ENCODE measurements around the gene PRMT6.
"Not testable (repeated sequence)": the region's sequence is repeated elsewhere in the genome, so short reads cannot be mapped to it uniquely, and the experiment has no call there.

The PRMT6 gene

GRCh38 chr1:107056426-107057196, at the start of gene PRMT6:
Gene PRMT6 (plus strand): TSS chr1:107056674. CDS start chr1:107056716, 42 bp downstream.
- DNase-seq (ENCODE audit: low read depth, low spot score): peak; percentile 70

GRCh38 chr1:107009281-107009680, 47.2 kb upstream of the PRMT6 start:
- DNase-seq (ENCODE audit: low read depth, low spot score): no peak

GRCh38 chr1:107010582-107010981, 45.9 kb upstream of the PRMT6 start:
- no peak for DNase-seq (ENCODE audit: low read depth, low spot score)

GRCh38 chr1:107016376-107016978, 40.0 kb upstream of the PRMT6 start:
- DNase-seq (ENCODE audit: low read depth, low spot score): no peak

- DNase-seq (ENCODE audit: low read depth, low spot score): no peak
Observed at GRCh38 chr1:107018445-107018844, 38.0 kb upstream of the PRMT6 start.

- DNase-seq (ENCODE audit: low read depth, low spot score): no peak
Observed at GRCh38 chr1:107019166-107019565, 37.3 kb upstream of the PRMT6 start.

GRCh38 chr1:107038874-107039273, 17.6 kb upstream of the PRMT6 start:
- DNase-seq (ENCODE audit: low read depth, low spot score): not testable (repeated sequence)

GRCh38 chr1:107044310-107045220, 11.9 kb upstream of the PRMT6 start:
- not testable (repeated sequence) for DNase-seq (ENCODE audit: low read depth, low spot score)

- no peak for DNase-seq (ENCODE audit: low read depth, low spot score)
Observed at GRCh38 chr1:107047602-107048001, 8.9 kb upstream of the PRMT6 start.

- DNase-seq (ENCODE audit: low read depth, low spot score): no peak
Observed at GRCh38 chr1:107048241-107048640, 8.2 kb upstream of the PRMT6 start.

- DNase-seq (ENCODE audit: low read depth, low spot score): no peak
Observed at GRCh38 chr1:107051266-107051665, 5.2 kb upstream of the PRMT6 start.

- not testable (repeated sequence) for DNase-seq (ENCODE audit: low read depth, low spot score)
Observed at GRCh38 chr1:107055919-107056425, 502 bp upstream of the PRMT6 start.

- peak; percentile 1 for DNase-seq (ENCODE audit: low read depth, low spot score)
Observed at GRCh38 chr1:107057197-107058133, 991 bp downstream of the PRMT6 start.

GRCh38 chr1:107058245-107059032, 2.0 kb downstream of the PRMT6 start:
- DNase-seq (ENCODE audit: low read depth, low spot score): no peak

GRCh38 chr1:107061886-107062285, 5.4 kb downstream of the PRMT6 start:
- DNase-seq (ENCODE audit: low read depth, low spot score): no peak

GRCh38 chr1:107073493-107073892, 17.0 kb downstream of the PRMT6 start:
- DNase-seq (ENCODE audit: low read depth, low spot score): no peak

- no peak for DNase-seq (ENCODE audit: low read depth, low spot score)
Observed at GRCh38 chr1:107076841-107077240, 20.4 kb downstream of the PRMT6 start.

GRCh38 chr1:107079249-107079648, 22.8 kb downstream of the PRMT6 start:
- no peak for DNase-seq (ENCODE audit: low read depth, low spot score)

GRCh38 chr1:107081102-107081501, 24.6 kb downstream of the PRMT6 start:
- DNase-seq (ENCODE audit: low read depth, low spot score): no peak

- DNase-seq (ENCODE audit: low read depth, low spot score): no peak
Observed at GRCh38 chr1:107091418-107091817, 34.9 kb downstream of the PRMT6 start.

All from activated naive CD8-positive, alpha-beta T cell treated with anti-CD3 and anti-CD28 coated beads, Interleukin-2, amount 50 U/mL, for 16 hours (primary cell).